Measurements from ENCODE around the gene LRRC26.

The LRRC26 gene

GRCh38 chr9:137199411-137200121, 29.7 kb upstream of the LRRC26 start:
- no peak for DNase-seq (ENCODE audit: low read depth)

GRCh38 chr9:137198902-137199283, 29.0 kb upstream of the LRRC26 start:
- no peak for DNase-seq (ENCODE audit: low read depth)

- DNase-seq (ENCODE audit: low read depth): no peak
Observed at GRCh38 chr9:137198051-137198901, 28.4 kb upstream of the LRRC26 start.

GRCh38 chr9:137195525-137196220, 25.8 kb upstream of the LRRC26 start:
- no peak for DNase-seq (ENCODE audit: low read depth)

GRCh38 chr9:137194909-137195308, 25.1 kb upstream of the LRRC26 start:
- no peak for DNase-seq (ENCODE audit: low read depth)

GRCh38 chr9:137194388-137194787, 24.5 kb upstream of the LRRC26 start:
- DNase-seq (ENCODE audit: low read depth): no peak

- no peak for DNase-seq (ENCODE audit: low read depth)
Observed at GRCh38 chr9:137193771-137194170, 23.9 kb upstream of the LRRC26 start.

GRCh38 chr9:137192859-137193258, 23.0 kb upstream of the LRRC26 start:
- DNase-seq (ENCODE audit: low read depth): no peak

- DNase-seq (ENCODE audit: low read depth): no peak
Observed at GRCh38 chr9:137192448-137192780, 22.6 kb upstream of the LRRC26 start.

GRCh38 chr9:137191691-137192447, 22.0 kb upstream of the LRRC26 start:
- DNase-seq (ENCODE audit: low read depth): no peak

GRCh38 chr9:137191245-137191644, 21.4 kb upstream of the LRRC26 start:
- no peak for DNase-seq (ENCODE audit: low read depth)

- no peak for DNase-seq (ENCODE audit: low read depth)
Observed at GRCh38 chr9:137190315-137190856, 20.5 kb upstream of the LRRC26 start.

GRCh38 chr9:137189297-137190295, 19.7 kb upstream of the LRRC26 start:
- no peak for DNase-seq (ENCODE audit: low read depth)

GRCh38 chr9:137188490-137189296, 18.8 kb upstream of the LRRC26 start, which contains the start of the genes ANAPC2 and SSNA1:
TSS of gene ANAPC2 (minus strand) at chr9:137188560. CDS start at chr9:137188532, 28 bp downstream.
TSS of gene SSNA1 (plus strand) at chr9:137188676. CDS start at chr9:137188727, 51 bp downstream.
- DNase-seq (ENCODE audit: low read depth): peak; percentile 85

GRCh38 chr9:137188086-137188489, 18.2 kb upstream of the LRRC26 start:
- no peak for DNase-seq (ENCODE audit: low read depth)

GRCh38 chr9:137187386-137187785, 17.5 kb upstream of the LRRC26 start:
- DNase-seq (ENCODE audit: low read depth): no peak

GRCh38 chr9:137186385-137186784, 16.5 kb upstream of the LRRC26 start:
- DNase-seq (ENCODE audit: low read depth): no peak

GRCh38 chr9:137185921-137186320, 16.1 kb upstream of the LRRC26 start:
- DNase-seq (ENCODE audit: low read depth): no peak

- DNase-seq (ENCODE audit: low read depth): no peak
Observed at GRCh38 chr9:137184881-137185660, 15.2 kb upstream of the LRRC26 start.

Measured in stimulated activated CD8-positive, alpha-beta memory T cell treated with anti-CD3 and anti-CD28 coated beads, Interleukin-15, amount 100 ng/mL, for 1 hour (primary cell).